Esophagus muscularis mucosa (tissue), 4 donors: ENCODE measurements around the gene PCDHGA4.

Source experiments
- CTCF ChIP-seq, 3 experiments: fragments of 200-600 bp in 2 of 3; fragments of 450-650 bp in 1 of 3; sonication (generic) in 2 of 3; IDR thresholded peaks; one replicate each; pipeline ENCODE4 v1.5.1; 2017 to 2019; ENCODE audit warnings: antibody characterized with exemption in 3 of 3, mild to moderate bottlenecking in 2 of 3, moderate library complexity in 1 of 3
- EP300 ChIP-seq: sonication (generic); formaldehyde crosslinking; IDR thresholded peaks from one replicate; pipeline ENCODE4 v1.6.1; 2017; ENCODE audit warnings: antibody characterized with exemption
- POLR2A ChIP-seq: fragments of 450-650 bp; IDR thresholded peaks from one replicate; pipeline ENCODE4 v1.6.1; 2017; ENCODE audit warnings: antibody characterized with exemption, moderate library complexity, mild to moderate bottlenecking, low read depth

GRCh38 chr5:141399555-141400258 lies 44.9 kb downstream of the PCDHGA4 start:
- TF ChIP-seq CTCF (IDR thresholded peaks at IDR 0.05): no peak
- TF ChIP-seq POLR2A: no peak
- no peak for TF ChIP-seq EP300
